H9 (cell line): Measurements from ENCODE around the gene FBRSL1. TPM values are rescaled to one million over a fixed set of nuclear protein-coding genes. Genes with fewer than 3 reads are reported as not detected.

Experiments used
- DNase-seq: peaks from one replicate; pipeline ENCODE4 v3.0.0-alpha.2; 2017
- H2AFZ ChIP-seq: one replicate; pipeline ENCODE4 v1.6.1; 2013; ENCODE audit warnings: mild to moderate bottlenecking, low read length, control low read depth, moderate library complexity
- H2AK5ac ChIP-seq: 2 replicates; pipeline ENCODE4 v1.6.1; 2013; ENCODE audit warnings: low read length, control low read depth, mixed read lengths; ENCODE audit not compliant: insufficient read length
- H2BK120ac ChIP-seq: one replicate; pipeline ENCODE4 v1.6.1; 2013; ENCODE audit warnings: low read depth, mild to moderate bottlenecking, low read length, control low read depth, inconsistent platforms; ENCODE audit not compliant: poor library complexity, severe bottlenecking
- H2BK12ac ChIP-seq: 2 replicates; pipeline ENCODE4 v1.6.1; 2013; ENCODE audit warnings: low read length, control low read depth, mixed read lengths, low read depth; ENCODE audit not compliant: insufficient read length
- H2BK15ac ChIP-seq: 2 replicates; pipeline ENCODE4 v1.6.1; 2013; ENCODE audit warnings: low read depth, low read length, control low read depth
- H2BK20ac ChIP-seq: one replicate; pipeline ENCODE4 v1.6.1; 2013; ENCODE audit warnings: low read depth, mild to moderate bottlenecking, low read length, control low read depth, inconsistent platforms; ENCODE audit not compliant: poor library complexity, severe bottlenecking
- H2BK5ac ChIP-seq: 2 replicates; pipeline ENCODE4 v1.6.1; 2013; ENCODE audit warnings: low read length, control low read depth, mixed read lengths; ENCODE audit not compliant: insufficient read length
- H3K14ac ChIP-seq: 2 replicates; pipeline ENCODE4 v1.6.1; 2013; ENCODE audit warnings: low read length, control low read depth; ENCODE audit not compliant: insufficient read depth
- H3K18ac ChIP-seq: 2 replicates; pipeline ENCODE4 v1.6.1; 2013; ENCODE audit warnings: low read depth, mild to moderate bottlenecking, mixed read lengths, low read length, control low read depth; ENCODE audit not compliant: insufficient read length
- H3K23ac ChIP-seq: 2 replicates; pipeline ENCODE4 v1.6.1; 2013; ENCODE audit warnings: low read length, control low read depth, mixed read lengths, low read depth; ENCODE audit not compliant: insufficient read length
- H3K23me2 ChIP-seq: 2 replicates; pipeline ENCODE4 v1.6.1; 2013; ENCODE audit warnings: low read depth, mild to moderate bottlenecking, mixed read lengths, low read length, control low read depth; ENCODE audit not compliant: insufficient read length, poor library complexity, severe bottlenecking
- H3K27ac ChIP-seq: 2 replicates; pipeline ENCODE4 v1.5.1; 2013; ENCODE audit warnings: low read length, control low read depth, mixed read lengths, low read depth; ENCODE audit not compliant: insufficient read length
- H3K27me3 ChIP-seq: 2 replicates; pipeline ENCODE4 v1.6.1; 2013; ENCODE audit warnings: low read length, control low read depth, inconsistent platforms; ENCODE audit not compliant: insufficient read depth
- H3K4ac ChIP-seq: 2 replicates; pipeline ENCODE4 v1.6.1; 2013; ENCODE audit warnings: low read depth, mild to moderate bottlenecking, control low read depth, inconsistent platforms, low read length, moderate library complexity
- H3K4me1 ChIP-seq: 2 replicates; pipeline ENCODE4 v1.6.1; 2013; ENCODE audit warnings: low read length, control low read depth, inconsistent platforms; ENCODE audit not compliant: insufficient read depth
- H3K4me2 ChIP-seq: 2 replicates; pipeline ENCODE4 v1.6.1; 2013; ENCODE audit warnings: low read length, control low read depth, mixed read lengths; ENCODE audit not compliant: insufficient read length, insufficient read depth
- H3K56ac ChIP-seq: 2 replicates; pipeline ENCODE4 v1.6.1; 2013; ENCODE audit warnings: low read depth, mild to moderate bottlenecking, mixed read lengths, low read length, control low read depth; ENCODE audit not compliant: insufficient read length
- H3K79me1 ChIP-seq: 2 replicates; pipeline ENCODE4 v1.6.1; 2013; ENCODE audit warnings: low read depth, mild to moderate bottlenecking, moderate library complexity, low read length, control low read depth, inconsistent platforms; ENCODE audit not compliant: insufficient read depth, poor library complexity, severe bottlenecking
- H3K79me2 ChIP-seq: 2 replicates; pipeline ENCODE4 v1.6.1; 2013; ENCODE audit warnings: low read length, control low read depth, inconsistent platforms; ENCODE audit not compliant: insufficient read depth
- H3K9ac ChIP-seq: 2 replicates; pipeline ENCODE4 v1.6.1; 2013; ENCODE audit warnings: low read length, control low read depth, mixed read lengths; ENCODE audit not compliant: insufficient read length; ENCODE audit errors: extremely low read depth
- H3K9me3 ChIP-seq: one replicate; pipeline ENCODE4 v1.6.1; 2013; ENCODE audit warnings: low read depth, low read length, inconsistent platforms; ENCODE audit not compliant: control insufficient read depth
- H3T11ph ChIP-seq: one replicate; pipeline ENCODE4 v1.6.1; 2013; ENCODE audit warnings: mild to moderate bottlenecking, low read length, control low read depth, inconsistent platforms
- H4K20me1 ChIP-seq: one replicate; pipeline ENCODE4 v1.6.1; 2013; ENCODE audit not compliant: control insufficient read depth, insufficient read length, insufficient read depth
- H4K5ac ChIP-seq: 2 replicates; pipeline ENCODE4 v1.6.1; 2013; ENCODE audit warnings: low read depth, mild to moderate bottlenecking, mixed read lengths, low read length, control low read depth; ENCODE audit not compliant: insufficient read length
- H4K8ac ChIP-seq: replicated peaks from 2 replicates; pipeline ENCODE4 v1.6.1; 2013; ENCODE audit warnings: low read length, control low read depth, mixed read lengths, low read depth; ENCODE audit not compliant: insufficient read length
- H4K91ac ChIP-seq: 2 replicates; pipeline ENCODE4 v1.6.1; 2013; ENCODE audit warnings: low read depth, mild to moderate bottlenecking, moderate library complexity, mixed read lengths, low read length, control low read depth; ENCODE audit not compliant: insufficient read length
- H3K27ac Mint-ChIP-seq, 3 experiments: 2 replicates in 2 of 3; 3 replicates in 1 of 3; pipeline ENCODE4 v1.8.0; 2020 to 2021; ENCODE audit warnings: mixed read lengths in 3 of 3, mild to moderate bottlenecking in 1 of 3, moderate library complexity in 1 of 3
- H3K27me3 Mint-ChIP-seq: 2 replicates; pipeline ENCODE4 v1.8.0; 2021; ENCODE audit warnings: low read depth, mild to moderate bottlenecking, moderate library complexity, mixed read lengths
- H3K36me3 Mint-ChIP-seq, 3 experiments: 2 replicates in 2 of 3; 3 replicates in 1 of 3; pipeline ENCODE4 v1.8.0; 2020 to 2021; ENCODE audit warnings: low read depth in 3 of 3, mixed read lengths in 3 of 3; ENCODE audit not compliant: insufficient read depth in 1 of 3
- H3K4me1 Mint-ChIP-seq, 2 experiments: 2 replicates each; pipeline ENCODE4 v1.8.0; 2020; ENCODE audit warnings: mixed read lengths in 2 of 2
- H3K4me3 Mint-ChIP-seq, 2 experiments: 2 replicates in 1 of 2; 3 replicates in 1 of 2; pipeline ENCODE4 v1.8.0; 2020 to 2021; ENCODE audit warnings: mild to moderate bottlenecking in 2 of 2, mixed read lengths in 2 of 2, moderate library complexity in 1 of 2
- H3K9me3 Mint-ChIP-seq, 2 experiments: 2 replicates in 1 of 2; 3 replicates in 1 of 2; pipeline ENCODE4 v1.8.0; 2020; ENCODE audit warnings: mild to moderate bottlenecking in 2 of 2, mixed read lengths in 2 of 2, moderate library complexity in 1 of 2
- CTCF ChIP-seq: fragments of 200-600 bp; sonication (generic); conservative IDR thresholded peaks from 3 replicates; pipeline ENCODE4 v1.8.0; 2021; ENCODE audit warnings: antibody characterized with exemption, mild to moderate bottlenecking
- WGBS: extraction: QIAGEN DNeasy Blood & Tissue Kit; methylation state at CpG from one replicate; pipeline ENCODE4 v1.1.7; 2013; ENCODE audit warnings: missing lambda C conversion rate, low lambda C conversion rate, mixed read lengths; ENCODE audit not compliant: insufficient read length; ENCODE audit errors: extremely low coverage; 5-methylcytosine and 5-hydroxymethylcytosine counted together
- total RNA-seq: library from RNA; stranded (reverse); gene quantifications from 2 replicates; pipeline ENCODE4 v1.2.1, GENCODE V29; 2021

FBRSL1 gene
- total RNA-seq, 1 experiment from 2014 or later = 90.8 TPM

- Mint-ChIP-seq H3K36me3 (no peaks in the 10 kb centered on the region; a peak in 1 of 7 replicates), H3K9me3 (no peaks in the 10 kb centered on the region), H3K4me3 (no peak overlapping the region), H3K27ac (no peak overlapping the region; a peak in 1 of 7 replicates), H3K4me1 (peaks cover 3% of the 10 kb centered on the region in 2 experiments), H3K27me3 (peaks cover 77% of the 10 kb centered on the region)
- no peak overlapping the region for H3K18ac ChIP-seq
- H3K23me2 ChIP-seq = no peaks in the 10 kb centered on the region
- no peak overlapping the region for H3K27ac ChIP-seq
- no peak overlapping the region for H4K5ac ChIP-seq
- no peak overlapping the region for H2AK5ac ChIP-seq
- no peak overlapping the region for H3K4me2 ChIP-seq
- H3K27me3 ChIP-seq = peaks cover 33% of the 10 kb centered on the region; the same call in 1 of the 2 replicates
- H3K9ac ChIP-seq = no peak overlapping the region
- H2AFZ ChIP-seq = no peak overlapping the region
- H3K4me1 ChIP-seq = no peaks in the 10 kb centered on the region
- no peak overlapping the region for H4K91ac ChIP-seq
- no peak overlapping the region for H2BK15ac ChIP-seq
- H2BK120ac ChIP-seq = no peak overlapping the region
- no peak overlapping the region for H2BK20ac ChIP-seq
- H3K23ac ChIP-seq = no peak overlapping the region
- no peak overlapping the region for H3K14ac ChIP-seq
- no peak overlapping the region for H4K8ac ChIP-seq
- H3K56ac ChIP-seq = no peak overlapping the region
- no peaks in the 10 kb centered on the region for H3K79me2 ChIP-seq
- no peaks in the 10 kb centered on the region for H4K20me1 ChIP-seq
- no peak overlapping the region for H2BK5ac ChIP-seq
- H3K9me3 ChIP-seq = no peaks in the 10 kb centered on the region
- no peak overlapping the region for H3K4ac ChIP-seq
- H2BK12ac ChIP-seq = no peak overlapping the region
- WGBS = no CpG with 5 or more reads among the region's 12 CpGs
- no peaks in the 10 kb centered on the region for H3K79me1 ChIP-seq
- peak; percentile 34; the same call in 2 of the 3 replicates for TF ChIP-seq CTCF
- no peak overlapping the region for H3T11ph ChIP-seq
- no peak for DNase-seq
These were observed 54.1 kb downstream of the FBRSL1 start for GRCh38 chr12:132544080-132544397.
